PC-9 (cell line): ENCODE measurements around the gene KRTAP9-9. TPM values are rescaled to one million over a fixed set of nuclear protein-coding genes. Genes with fewer than 3 reads are reported as not detected.
"Not testable (repeated sequence)": the region's sequence is repeated elsewhere in the genome, so short reads cannot be mapped to it uniquely, and the experiment has no call there.

Experiments
- BruUV-seq: library from RNA; stranded (reverse); fragments of 400-500 nt; replicated peaks from 2 replicates; lab custom pipeline; 2021; lab: Mats Ljungman, UMichigan
- CTCF ChIA-PET: fragments of 300-600 bp; sonication (Branson Sonifier 250); formaldehyde crosslinking; loops from one replicate; lab custom pipeline; 2022; ENCODE audit warnings: antibody characterized with exemption; lab: Charles Lee
- POLR2A ChIA-PET: fragments of 300-600 bp; sonication (Branson Sonifier 250); formaldehyde crosslinking; loops from one replicate; lab custom pipeline; 2022; ENCODE audit warnings: antibody characterized with exemption; ENCODE audit not compliant: unreplicated experiment; lab: Charles Lee
- DNase-seq, 2 experiments: peaks; one replicate each; pipeline versions ENCODE4 v3.0.0 to v3.0.0-alpha.2; 2015 to 2022; ENCODE audit warnings: mixed read lengths in 1 of 2
- H2AFZ ChIP-seq: fragments of 200-600 bp; sonication (generic); 2 replicates; pipeline ENCODE4 v1.8.1; 2017; ENCODE audit warnings: antibody characterized with exemption
- H3F3A ChIP-seq: fragments of 200-600 bp; sonication (generic); 2 replicates; pipeline ENCODE4 v1.8.1; 2017; ENCODE audit warnings: antibody characterized with exemption, mild to moderate bottlenecking, low read depth; ENCODE audit not compliant: insufficient read depth
- H3K27ac ChIP-seq: fragments of 200-600 bp; sonication (generic); 2 replicates; pipeline ENCODE4 v1.6.1; 2016; ENCODE audit warnings: mixed run types
- H3K27me3 ChIP-seq: fragments of 200-600 bp; sonication (generic); 2 replicates; pipeline ENCODE4 v1.6.1; 2016; ENCODE audit warnings: low read depth, mixed run types; ENCODE audit not compliant: insufficient read depth
- H3K36me3 ChIP-seq: fragments of 200-600 bp; sonication (generic); 2 replicates; pipeline ENCODE4 v1.6.1; 2016; ENCODE audit warnings: low read depth, mixed run types
- H3K4me1 ChIP-seq: fragments of 200-600 bp; sonication (generic); replicated peaks from 2 replicates; pipeline ENCODE4 v1.6.1; 2016; ENCODE audit warnings: mixed run types; ENCODE audit not compliant: insufficient read depth
- H3K4me2 ChIP-seq: fragments of 200-600 bp; sonication (generic); 2 replicates; pipeline ENCODE4 v1.6.1; 2017; ENCODE audit warnings: mixed run types
- H3K4me3 ChIP-seq: fragments of 200-600 bp; sonication (generic); 2 replicates; pipeline ENCODE4 v1.6.1; 2016; ENCODE audit warnings: mixed run types
- H3K79me2 ChIP-seq: fragments of 200-600 bp; sonication (generic); 2 replicates; pipeline ENCODE4 v1.6.1; 2017; ENCODE audit warnings: low read depth, mixed run types
- H3K9me2 ChIP-seq: fragments of 200-600 bp; sonication (generic); 2 replicates; pipeline ENCODE4 v1.8.1; 2017; ENCODE audit warnings: mild to moderate bottlenecking; ENCODE audit not compliant: insufficient read depth
- H3K9me3 ChIP-seq: fragments of 200-600 bp; sonication (generic); 2 replicates; pipeline ENCODE4 v1.8.1; 2016; ENCODE audit warnings: low read depth; ENCODE audit not compliant: insufficient read depth
- H4K20me1 ChIP-seq: fragments of 200-600 bp; sonication (generic); 2 replicates; pipeline ENCODE4 v1.8.1; 2017; ENCODE audit not compliant: insufficient read depth
- CTCF ChIP-seq: fragments of 200-600 bp; sonication (generic); conservative IDR thresholded peaks from 2 replicates; pipeline ENCODE4 v1.6.1; 2017; ENCODE audit warnings: mixed run types, antibody characterized with exemption, mild to moderate bottlenecking, moderate library complexity
- EZH2 ChIP-seq: fragments of 200-600 bp; sonication (generic); IDR thresholded peaks from 2 replicates; pipeline ENCODE4 v1.8.0; 2017; ENCODE audit warnings: antibody characterized with exemption, low read depth
- intact Hi-C: fragments of 100-400 bp; cut with micrococcal nuclease; formaldehyde crosslinking; loops from one replicate; pipeline ENCODE4 v1.10.0; 2022; ENCODE audit not compliant: unreplicated experiment
- total RNA-seq: library from RNA; stranded (reverse); gene quantifications from 2 replicates; pipeline ENCODE4 v1.2.3, GENCODE V29; 2021

Gene KRTAP9-9
- total RNA-seq, 1 experiment from 2014 or later, result not detected

DNA sequence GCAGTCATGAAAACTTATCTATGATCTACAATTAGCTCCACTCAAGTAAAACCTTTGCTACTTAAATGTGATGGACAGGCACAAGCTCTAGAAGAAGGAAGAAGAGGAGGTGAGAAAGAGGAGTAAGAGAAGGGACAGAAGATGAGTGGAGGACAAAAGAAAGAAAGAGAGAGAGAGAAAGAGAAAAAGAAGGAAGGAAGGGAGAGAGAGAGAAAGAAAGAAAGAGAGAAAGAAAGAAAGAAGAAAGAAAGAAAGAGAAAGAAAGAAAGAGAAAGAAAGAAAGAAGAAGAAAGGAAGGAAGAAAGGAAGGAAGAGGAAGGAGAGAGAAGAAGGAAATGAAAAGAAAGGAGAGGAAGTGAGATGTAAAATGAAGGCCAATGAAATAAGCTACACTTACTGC lies 25.1 kb upstream of the KRTAP9-9 start:
- Histone ChIP-seq H3F3A (no peaks in the 10 kb centered on the region), H3K4me3 (no peak overlapping the region), H3K36me3 (no peaks in the 10 kb centered on the region), H3K9me3 (no peaks in the 10 kb centered on the region), H3K9me2 (no peaks in the 10 kb centered on the region; the same call in 1 of the 2 replicates), H3K27me3 (no peaks in the 10 kb centered on the region), H3K4me2 (no peak overlapping the region), H2AFZ (no peak overlapping the region), H3K4me1 (no peaks in the 10 kb centered on the region), H4K20me1 (no peaks in the 10 kb centered on the region), H3K79me2 (no peaks in the 10 kb centered on the region), H3K27ac (no peak overlapping the region)
- BruUV-seq, result no TSS peak
- POLR2A ChIA-PET, result no interaction called here
- CTCF ChIA-PET, result no interaction called here
- no peak for DNase-seq
- intact Hi-C loops, result no loop called here
- no peak for TF ChIP-seq EZH2
- TF ChIP-seq CTCF, result no peak

GRCh38 chr17:41231731-41232130 lies 23.5 kb upstream of the KRTAP9-9 start:
- no peak for DNase-seq
- Histone ChIP-seq H3K4me2 (no peak overlapping the region), H3K36me3 (no peaks in the 10 kb centered on the region), H3K4me3 (no peak overlapping the region), H3K79me2 (no peaks in the 10 kb centered on the region), H3K27ac (no peak overlapping the region), H4K20me1 (no peaks in the 10 kb centered on the region), H3F3A (no peaks in the 10 kb centered on the region), H2AFZ (no peak overlapping the region), H3K27me3 (no peaks in the 10 kb centered on the region), H3K9me3 (no peaks in the 10 kb centered on the region), H3K4me1 (no peaks in the 10 kb centered on the region), H3K9me2 (no peaks in the 10 kb centered on the region; the same call in 1 of the 2 replicates)
- ChIA-PET POLR2A (no interaction called here), CTCF (no interaction called here)
- intact Hi-C loops, result no loop called here
- TF ChIP-seq EZH2, result no peak
- TF ChIP-seq CTCF, result no peak
- no TSS peak for BruUV-seq

DNA sequence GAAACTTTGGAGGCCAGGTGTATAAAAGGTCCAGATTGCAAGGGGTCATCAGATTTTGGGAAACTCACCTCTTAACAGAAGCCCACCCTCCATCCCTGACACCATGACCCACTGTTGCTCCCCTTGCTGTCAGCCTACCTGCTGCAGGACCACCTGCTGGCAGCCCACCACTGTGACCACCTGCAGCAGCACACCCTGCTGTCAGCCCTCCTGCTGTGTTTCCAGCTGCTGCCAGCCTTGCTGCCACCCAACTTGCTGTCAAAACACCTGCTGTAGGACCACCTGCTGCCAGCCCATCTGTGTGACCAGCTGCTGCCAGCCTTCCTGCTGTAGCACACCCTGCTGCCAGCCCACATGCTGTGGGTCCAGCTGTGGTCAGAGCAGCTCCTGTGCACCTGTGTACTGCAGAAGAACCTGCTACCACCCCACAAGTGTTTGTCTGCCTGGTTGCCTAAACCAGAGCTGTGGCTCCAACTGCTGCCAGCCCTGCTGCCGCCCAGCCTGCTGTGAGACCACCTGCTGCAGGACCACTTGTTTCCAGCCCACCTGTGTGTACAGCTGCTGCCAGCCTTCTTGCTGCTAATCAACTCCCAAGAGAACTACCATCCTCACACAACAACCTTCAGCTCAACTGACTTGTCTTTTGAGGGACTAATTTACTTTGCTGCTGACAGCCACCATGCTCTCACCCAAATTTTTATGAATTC lies 22.6 kb upstream of the KRTAP9-9 start, which contains the start of gene KRTAP9-3:
KRTAP9-3 (plus strand) TSS at position 51 of the 707 bp plus-strand sequence; CDS start at position 104, 53 bp downstream.
- H3K9me2 ChIP-seq, H3K9me3 ChIP-seq, POLR2A ChIA-PET, CTCF ChIA-PET, H3K79me2 ChIP-seq, H3K4me3 ChIP-seq, H4K20me1 ChIP-seq, H3K36me3 ChIP-seq, H2AFZ ChIP-seq, intact Hi-C loops, H3K27ac ChIP-seq, H3K4me2 ChIP-seq, H3K4me1 ChIP-seq, H3K27me3 ChIP-seq, H3F3A ChIP-seq, BruUV-seq, DNase-seq: not testable (repeated sequence)

- H3K27me3 ChIP-seq, H2AFZ ChIP-seq, H3K27ac ChIP-seq, BruUV-seq, H3K4me2 ChIP-seq, H4K20me1 ChIP-seq, H3K4me3 ChIP-seq, intact Hi-C loops, H3K9me2 ChIP-seq, H3K36me3 ChIP-seq, CTCF ChIA-PET, DNase-seq, H3K79me2 ChIP-seq, H3K4me1 ChIP-seq, H3F3A ChIP-seq, H3K9me3 ChIP-seq, POLR2A ChIA-PET: not testable (repeated sequence)
Observed at GRCh38 chr17:41237116-41237515, 18.1 kb upstream of the KRTAP9-9 start.

DNA sequence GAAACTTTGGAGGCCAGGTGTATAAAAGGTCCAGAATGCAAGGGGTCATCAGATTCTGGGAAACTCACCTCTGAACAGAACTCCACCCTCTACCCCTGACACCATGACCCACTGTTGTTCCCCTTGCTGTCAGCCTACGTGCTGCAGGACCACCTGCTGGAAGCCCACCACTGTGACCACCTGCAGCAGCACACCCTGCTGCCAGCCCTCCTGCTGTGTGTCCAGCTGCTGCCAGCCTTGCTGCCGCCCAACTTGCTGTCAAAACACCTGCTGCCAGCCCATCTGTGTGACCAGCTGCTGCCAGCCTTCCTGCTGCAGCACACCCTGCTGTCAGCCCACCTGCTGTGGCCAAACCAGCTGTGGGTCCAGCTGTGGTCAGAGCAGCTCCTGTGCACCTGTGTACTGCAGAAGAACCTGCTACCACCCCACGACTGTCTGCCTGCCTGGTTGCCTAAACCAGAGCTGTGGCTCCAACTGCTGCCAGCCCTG lies 17.2 kb upstream of the KRTAP9-9 start, which contains the start of gene KRTAP9-8:
KRTAP9-8 (plus strand) TSS at position 51 of the 489 bp plus-strand sequence; CDS start at position 104, 53 bp downstream.
- H3K9me3 ChIP-seq, H3K4me2 ChIP-seq, CTCF ChIA-PET, H3F3A ChIP-seq, DNase-seq, H3K4me1 ChIP-seq, H4K20me1 ChIP-seq, H3K36me3 ChIP-seq, intact Hi-C loops, H3K79me2 ChIP-seq, H3K4me3 ChIP-seq, H3K9me2 ChIP-seq, POLR2A ChIA-PET, H3K27me3 ChIP-seq, H2AFZ ChIP-seq, H3K27ac ChIP-seq, BruUV-seq: not testable (repeated sequence)
